Measurements from ENCODE around the gene RPL7A.
"Not testable (repeated sequence)": the region's sequence is repeated elsewhere in the genome, so short reads cannot be mapped to it uniquely, and the experiment has no call there.

Gene RPL7A

GRCh38 chr9:133370685-133371084 is 22.7 kb downstream of the RPL7A start:
- no peak for DNase-seq

GRCh38 chr9:133371261-133371711 is 23.3 kb downstream of the RPL7A start:
- no peak for DNase-seq

- DNase-seq: no peak
These were observed 24.1 kb downstream of the RPL7A start for GRCh38 chr9:133372144-133372543.

GRCh38 chr9:133374612-133375115 is 26.6 kb downstream of the RPL7A start:
- peak; percentile 7 for DNase-seq

GRCh38 chr9:133375116-133375723 is 27.2 kb downstream of the RPL7A start:
- peak; percentile 7 for DNase-seq

- peak; percentile 83 for DNase-seq
These were observed 28.0 kb downstream of the RPL7A start, which contains the start of the genes STKLD1 and SURF4 for GRCh38 chr9:133375724-133376654. TSS of gene STKLD1 (plus strand) at chr9:133376366. CDS start at chr9:133376474, 108 bp downstream. TSS of gene SURF4 (minus strand) at chr9:133376060. CDS start at chr9:133375969, 91 bp downstream.

- DNase-seq: not testable (repeated sequence)
These were observed 29.3 kb downstream of the RPL7A start for GRCh38 chr9:133377280-133377679.

- DNase-seq: no peak
These were observed 29.8 kb downstream of the RPL7A start for GRCh38 chr9:133377721-133378216.

- DNase-seq: no peak
These were observed 30.5 kb downstream of the RPL7A start for GRCh38 chr9:133378408-133378962.

GRCh38 chr9:133379153-133380086 is 31.4 kb downstream of the RPL7A start:
- DNase-seq: no peak

- DNase-seq: no peak
These were observed 32.7 kb downstream of the RPL7A start for GRCh38 chr9:133380734-133381133.

GRCh38 chr9:133382507-133383141 is 34.6 kb downstream of the RPL7A start:
- no peak for DNase-seq

- no peak for DNase-seq
These were observed 35.4 kb downstream of the RPL7A start for GRCh38 chr9:133383438-133383837.

GRCh38 chr9:133384736-133385321 is 36.8 kb downstream of the RPL7A start:
- no peak for DNase-seq

- DNase-seq: no peak
These were observed 37.4 kb downstream of the RPL7A start for GRCh38 chr9:133385452-133385851.

GRCh38 chr9:133386338-133386737 is 38.3 kb downstream of the RPL7A start:
- no peak for DNase-seq

GRCh38 chr9:133387680-133388079 is 39.7 kb downstream of the RPL7A start:
- DNase-seq: no peak

GRCh38 chr9:133389025-133389557 is 41.1 kb downstream of the RPL7A start:
- DNase-seq: no peak

GRCh38 chr9:133389562-133389961 is 41.5 kb downstream of the RPL7A start:
- no peak for DNase-seq

- DNase-seq: no peak
These were observed 42.7 kb downstream of the RPL7A start for GRCh38 chr9:133390713-133391112.

GRCh38 chr9:133391449-133391848 is 43.4 kb downstream of the RPL7A start:
- not testable (repeated sequence) for DNase-seq

Data from GF-D8 (cell line).